HUDEP-2 (cell line): Measurements from ENCODE around the gene PIWIL4.
"Not testable (repeated sequence)": the region's sequence is repeated elsewhere in the genome, so short reads cannot be mapped to it uniquely, and the experiment has no call there.

Experiments used
- DNase-seq, 76 experiments: peaks; one replicate each; lab custom pipeline; 2025; ENCODE audit not compliant: unreplicated experiment in 76 of 76; lab: John Stamatoyannopoulos, UW

Gene PIWIL4

GRCh38 chr11:94546162-94546470 lies 21.1 kb upstream of the PIWIL4 start:
- DNase-seq: no peak

GRCh38 chr11:94546886-94547285 lies 20.3 kb upstream of the PIWIL4 start:
- no peak for DNase-seq

GRCh38 chr11:94549146-94549545 lies 18.0 kb upstream of the PIWIL4 start:
- no peak for DNase-seq

- DNase-seq: no peak
Measured at GRCh38 chr11:94550513-94550912, 16.7 kb upstream of the PIWIL4 start.

GRCh38 chr11:94553938-94554337 lies 13.2 kb upstream of the PIWIL4 start:
- DNase-seq: no peak

GRCh38 chr11:94555752-94556329 lies 11.3 kb upstream of the PIWIL4 start:
- not testable (repeated sequence) for DNase-seq

GRCh38 chr11:94557421-94557820 lies 9.7 kb upstream of the PIWIL4 start:
- DNase-seq: no peak

- no peak for DNase-seq
Measured at GRCh38 chr11:94557992-94558391, 9.2 kb upstream of the PIWIL4 start.

GRCh38 chr11:94558468-94558867 lies 8.7 kb upstream of the PIWIL4 start:
- no peak for DNase-seq

GRCh38 chr11:94558932-94559331 lies 8.2 kb upstream of the PIWIL4 start:
- DNase-seq: no peak

- DNase-seq: no peak
Measured at GRCh38 chr11:94559361-94559760, 7.8 kb upstream of the PIWIL4 start.

- no peak for DNase-seq
Measured at GRCh38 chr11:94560834-94561233, 6.3 kb upstream of the PIWIL4 start.

- DNase-seq: no peak
Measured at GRCh38 chr11:94563176-94563847, 3.9 kb upstream of the PIWIL4 start.

GRCh38 chr11:94563848-94564467 lies 3.2 kb upstream of the PIWIL4 start:
- no peak for DNase-seq

GRCh38 chr11:94568200-94568599 lies 1.0 kb downstream of the PIWIL4 start:
- no peak for DNase-seq

- no peak for DNase-seq
Measured at GRCh38 chr11:94568717-94569116, 1.5 kb downstream of the PIWIL4 start.

- DNase-seq: not testable (repeated sequence)
Measured at GRCh38 chr11:94572975-94573374, 5.8 kb downstream of the PIWIL4 start.

- no peak for DNase-seq
Measured at GRCh38 chr11:94574193-94574961, 7.2 kb downstream of the PIWIL4 start.

GRCh38 chr11:94576306-94576705 lies 9.1 kb downstream of the PIWIL4 start:
- no peak for DNase-seq

GRCh38 chr11:94577841-94578240 lies 10.7 kb downstream of the PIWIL4 start:
- no peak for DNase-seq

GRCh38 chr11:94581926-94582325 lies 14.8 kb downstream of the PIWIL4 start:
- no peak for DNase-seq
